H7 (cell line): Measurements from ENCODE around the gene OPN1LW. TPM values are rescaled to one million over a fixed set of nuclear protein-coding genes. Genes with fewer than 3 reads are reported as not detected.
"Not testable (repeated sequence)": the region's sequence is repeated elsewhere in the genome, so short reads cannot be mapped to it uniquely, and the experiment has no call there.

Source experiments
- DNase-seq: peaks from one replicate; pipeline ENCODE4 v3.0.0; 2012
- H3K27me3 ChIP-seq: 2 replicates; pipeline ENCODE4 v1.6.0; 2011; ENCODE audit warnings: mild to moderate bottlenecking, low read length; ENCODE audit not compliant: control insufficient read depth, insufficient read depth
- H3K36me3 ChIP-seq: replicated peaks from 2 replicates; pipeline ENCODE4 v1.5.1; 2011; ENCODE audit warnings: low read length; ENCODE audit not compliant: control insufficient read depth, insufficient read depth
- H3K4me3 ChIP-seq: 2 replicates; pipeline ENCODE4 v1.5.1; 2011; ENCODE audit warnings: low read depth, mild to moderate bottlenecking, control low read depth, low read length, moderate library complexity; ENCODE audit not compliant: insufficient read depth
- total RNA-seq: library from RNA; depleted of rRNA; stranded (reverse); fragments of >200 nt; shearing (Covaris generic); gene quantifications from 2 replicates; pipeline ENCODE4 v1.2.3, GENCODE V29; 2014; rRNA removed

The OPN1LW gene
- total RNA-seq, 1 experiment from 2014 or later, result not detected

GRCh38 chrX:154156221-154156620 is 12.2 kb downstream of the OPN1LW start:
- not testable (repeated sequence) for H3K36me3 ChIP-seq, H3K4me3 ChIP-seq, DNase-seq, H3K27me3 ChIP-seq

DNA sequence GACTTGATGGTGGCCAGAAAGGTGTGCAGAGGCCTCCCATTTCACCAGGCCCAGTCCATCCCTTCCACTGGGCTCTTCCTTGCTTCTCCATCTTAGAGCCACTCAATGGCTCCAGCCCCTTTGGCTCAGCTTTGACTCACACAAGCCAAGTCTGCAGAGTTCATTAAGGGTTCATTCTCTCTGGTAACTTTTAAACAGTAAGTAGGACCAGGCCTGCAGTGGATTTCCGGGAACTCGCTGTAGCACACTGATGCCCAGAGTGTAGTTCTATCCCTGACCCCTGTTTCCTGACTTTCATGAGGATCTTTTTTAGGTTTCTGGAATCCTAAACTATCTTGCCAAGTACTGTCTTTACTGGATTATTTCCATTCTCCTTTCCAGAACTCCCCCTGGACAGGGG is 13.2 kb downstream of the OPN1LW start:
- not testable (repeated sequence) for DNase-seq, H3K36me3 ChIP-seq, H3K27me3 ChIP-seq, H3K4me3 ChIP-seq

GRCh38 chrX:154159345-154159744 is 15.3 kb downstream of the OPN1LW start:
- DNase-seq, H3K27me3 ChIP-seq, H3K4me3 ChIP-seq, H3K36me3 ChIP-seq: not testable (repeated sequence)

DNA sequence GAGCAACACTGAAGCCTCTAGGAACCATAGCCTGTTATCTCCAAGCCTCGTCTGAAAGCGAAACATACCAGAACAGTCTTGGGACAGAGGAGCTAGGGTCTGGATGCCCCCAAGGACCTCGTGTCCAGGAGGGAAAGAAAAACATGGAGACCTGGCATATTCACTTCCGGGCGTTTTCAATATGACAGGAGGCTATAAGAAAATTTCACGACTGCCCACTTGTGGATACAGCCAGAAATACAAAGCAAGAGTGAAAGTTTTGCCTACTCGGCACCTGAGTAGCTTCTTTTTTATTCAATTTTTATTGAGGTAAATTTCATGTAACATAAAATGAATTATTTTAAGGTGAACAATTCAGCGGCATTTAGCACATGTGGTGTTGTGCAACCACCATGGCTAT is 20.9 kb downstream of the OPN1LW start:
- DNase-seq, H3K27me3 ChIP-seq, H3K4me3 ChIP-seq, H3K36me3 ChIP-seq: not testable (repeated sequence)

- not testable (repeated sequence) for H3K36me3 ChIP-seq, H3K27me3 ChIP-seq, H3K4me3 ChIP-seq, DNase-seq
Observed at GRCh38 chrX:154168384-154168783, 24.3 kb downstream of the OPN1LW start.

DNA sequence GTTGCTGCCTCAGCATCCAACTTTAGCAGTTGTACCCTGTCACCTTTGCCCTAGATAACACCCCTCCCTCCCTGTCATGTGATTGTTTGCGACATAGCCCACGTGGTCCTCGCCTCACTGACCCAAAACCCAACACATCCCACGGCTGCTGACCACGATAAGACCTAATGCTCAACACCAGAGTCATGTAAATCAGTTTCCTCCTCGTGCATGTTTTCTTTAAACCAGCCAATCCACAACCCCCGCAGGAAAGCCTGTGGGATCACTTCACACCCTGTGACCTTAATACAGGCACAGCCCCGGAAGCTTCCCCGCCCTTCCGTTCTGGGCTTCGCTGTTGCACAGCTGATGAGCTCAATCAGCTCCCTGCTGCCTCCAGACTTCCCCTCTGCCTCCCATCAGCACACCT is 28.5 kb downstream of the OPN1LW start:
- H3K27me3 ChIP-seq, H3K4me3 ChIP-seq, H3K36me3 ChIP-seq, DNase-seq: not testable (repeated sequence)

- H3K4me3 ChIP-seq, H3K27me3 ChIP-seq, DNase-seq, H3K36me3 ChIP-seq: not testable (repeated sequence)
Observed at GRCh38 chrX:154174356-154174755, 30.3 kb downstream of the OPN1LW start.

- H3K36me3 ChIP-seq, DNase-seq, H3K4me3 ChIP-seq, H3K27me3 ChIP-seq: not testable (repeated sequence)
Observed at GRCh38 chrX:154182296-154182695, 38.3 kb downstream of the OPN1LW start, which contains the start of gene OPN1MW. TSS of gene OPN1MW (plus strand) at chrX:154182596. CDS start at chrX:154182678, 82 bp downstream.

GRCh38 chrX:154183794-154184193 is 39.8 kb downstream of the OPN1LW start:
- H3K4me3 ChIP-seq, H3K27me3 ChIP-seq, DNase-seq, H3K36me3 ChIP-seq: not testable (repeated sequence)

DNA sequence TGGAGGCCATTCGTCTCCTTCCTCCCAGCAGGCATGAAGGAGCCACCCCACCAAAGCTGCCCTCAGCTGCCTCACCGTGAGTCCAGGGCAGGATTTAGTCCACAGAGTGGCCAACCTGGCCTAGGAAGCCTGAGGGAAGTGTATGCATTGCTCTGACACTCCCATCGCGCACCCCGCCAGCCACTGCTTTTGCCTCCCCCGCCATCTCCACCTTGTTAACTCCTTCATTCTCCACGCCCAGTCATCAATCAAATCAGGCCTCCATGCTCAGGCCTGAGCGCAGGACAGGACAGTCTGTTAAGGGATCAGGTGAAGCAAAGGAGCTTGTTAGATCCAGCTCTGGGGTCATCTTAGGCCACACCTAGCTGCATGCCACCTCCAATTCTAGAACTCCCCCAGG is 48.8 kb downstream of the OPN1LW start:
- not testable (repeated sequence) for H3K4me3 ChIP-seq, H3K27me3 ChIP-seq, H3K36me3 ChIP-seq, DNase-seq

- not testable (repeated sequence) for H3K27me3 ChIP-seq, DNase-seq, H3K4me3 ChIP-seq, H3K36me3 ChIP-seq
Observed at GRCh38 chrX:154194316-154194715, 50.3 kb downstream of the OPN1LW start.

DNA sequence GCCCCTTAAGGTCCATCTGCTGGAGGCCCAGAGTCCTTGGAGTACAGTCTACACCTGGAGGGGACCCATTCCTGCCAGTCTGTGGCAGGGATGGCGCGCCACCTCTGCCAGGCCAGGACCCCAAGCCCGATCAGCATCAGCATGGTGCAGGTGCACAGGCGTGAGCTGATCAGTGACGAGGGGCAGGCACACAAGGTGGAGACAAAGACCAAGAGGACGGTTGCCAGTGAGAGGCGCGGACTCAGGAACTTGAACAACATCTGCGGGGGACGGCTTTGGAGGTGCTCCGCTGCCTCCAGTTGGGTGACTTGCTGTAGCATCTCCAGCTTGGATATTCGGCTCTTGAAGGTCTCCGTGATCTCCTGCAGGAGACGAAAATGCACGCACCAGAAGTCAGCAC is 52.4 kb downstream of the OPN1LW start:
- not testable (repeated sequence) for H3K4me3 ChIP-seq, H3K36me3 ChIP-seq, H3K27me3 ChIP-seq, DNase-seq

Other genes with a start within 250 kb of the OPN1LW start
- not detected in 2 replicates for gene AVPR2, start 239.6 kb upstream of the OPN1LW start, total RNA-seq
- gene ARHGAP4, start 218.0 kb upstream of the OPN1LW start, total RNA-seq, result 39.4 and 51.3 TPM in 2 replicates
- 86.7 and 97.4 TPM in 2 replicates for gene NAA10, start 209.2 kb upstream of the OPN1LW start, total RNA-seq
- gene RENBP, start 199.6 kb upstream of the OPN1LW start, total RNA-seq, result 17.9 and 18.3 TPM in 2 replicates
- gene HCFC1, start 172.4 kb upstream of the OPN1LW start, total RNA-seq, result 64.9 and 70.0 TPM in 2 replicates
- 8.8 and 9.5 TPM in 2 replicates for gene TMEM187, start 171.5 kb upstream of the OPN1LW start, total RNA-seq
- 34.4 and 44.6 TPM in 2 replicates for gene IRAK1, start 124.3 kb upstream of the OPN1LW start, total RNA-seq
- gene MECP2, start 46.5 kb upstream of the OPN1LW start, total RNA-seq, result 24.2 and 30.5 TPM in 2 replicates
- not detected in 2 replicates for gene OPN1MW, start 38.4 kb downstream of the OPN1LW start, total RNA-seq
- not detected in 2 replicates for gene OPN1MW2, start 75.5 kb downstream of the OPN1LW start, total RNA-seq
- not detected in 2 replicates for gene OPN1MW3, start 113.3 kb downstream of the OPN1LW start, total RNA-seq
- gene TEX28, start 150.9 kb downstream of the OPN1LW start, total RNA-seq, result not detected in 2 replicates
- gene TKTL1, start 151.6 kb downstream of the OPN1LW start, total RNA-seq, result 1.6 TPM in 1 of 2 replicates, not detected in the other
- gene FLNA, start 230.4 kb downstream of the OPN1LW start, total RNA-seq, result 799 and 827 TPM in 2 replicates
- 56.2 and 57.1 TPM in 2 replicates for gene EMD, start 235.1 kb downstream of the OPN1LW start, total RNA-seq